GM21447 (cell line): Measurements from ENCODE around the gene NFATC2.
A peak's percentile ranks its signal among the peaks of the same experiment; 100 is the strongest.

Source experiments
- ATAC-seq: cut with Tn5 transposase; IDR thresholded peaks from one replicate; pipeline ENCODE4 v1.9.1; 2021; ENCODE audit not compliant: unreplicated experiment

NFATC2 gene

GRCh38 chr20:51457533-51457932, 85.0 kb downstream of the NFATC2 start:
- ATAC-seq, result no peak

- no peak for ATAC-seq
These were observed 85.7 kb downstream of the NFATC2 start for GRCh38 chr20:51456511-51457509.

- no peak for ATAC-seq
These were observed 88.2 kb downstream of the NFATC2 start for GRCh38 chr20:51454250-51454865.

GRCh38 chr20:51452734-51453365, 89.7 kb downstream of the NFATC2 start:
- ATAC-seq, result no peak

GRCh38 chr20:51452091-51452613, 90.4 kb downstream of the NFATC2 start:
- ATAC-seq, result no peak

GRCh38 chr20:51451484-51451883, 91.0 kb downstream of the NFATC2 start:
- ATAC-seq, result no peak

- no peak for ATAC-seq
These were observed 91.5 kb downstream of the NFATC2 start for GRCh38 chr20:51450984-51451383.

- no peak for ATAC-seq
These were observed 92.3 kb downstream of the NFATC2 start for GRCh38 chr20:51450221-51450712.

- no peak for ATAC-seq
These were observed 92.9 kb downstream of the NFATC2 start for GRCh38 chr20:51449498-51450220.

GRCh38 chr20:51447765-51448148, 94.8 kb downstream of the NFATC2 start:
- ATAC-seq, result no peak

GRCh38 chr20:51447097-51447764, 95.3 kb downstream of the NFATC2 start:
- no peak for ATAC-seq

GRCh38 chr20:51446656-51447055, 95.9 kb downstream of the NFATC2 start:
- no peak for ATAC-seq

GRCh38 chr20:51446230-51446629, 96.3 kb downstream of the NFATC2 start:
- no peak for ATAC-seq

GRCh38 chr20:51445591-51445990, 96.9 kb downstream of the NFATC2 start:
- ATAC-seq, result no peak

- ATAC-seq, result no peak
These were observed 97.5 kb downstream of the NFATC2 start for GRCh38 chr20:51444922-51445438.

- ATAC-seq, result no peak
These were observed 98.1 kb downstream of the NFATC2 start for GRCh38 chr20:51444467-51444866.

GRCh38 chr20:51442602-51443001, 99.9 kb downstream of the NFATC2 start:
- no peak for ATAC-seq

GRCh38 chr20:51440589-51440988, 101.9 kb downstream of the NFATC2 start:
- ATAC-seq, result peak; percentile 63

GRCh38 chr20:51439160-51439689, 103.3 kb downstream of the NFATC2 start:
- no peak for ATAC-seq

- ATAC-seq, result no peak
These were observed 104.4 kb downstream of the NFATC2 start for GRCh38 chr20:51438136-51438535.
